SH-SY5Y (cell line): ENCODE data around the gene PHACTR3.

Experiments
- GATA2 ChIP-seq: IDR thresholded peaks from 2 replicates; pipeline ENCODE4 v1.6.1; 2011; ENCODE audit warnings: mild to moderate bottlenecking, low read depth, low read length
- GATA3 ChIP-seq: IDR thresholded peaks from 2 replicates; pipeline ENCODE4 v1.6.1; 2011; ENCODE audit warnings: low read depth, mild to moderate bottlenecking, low read length, moderate library complexity

DNA sequence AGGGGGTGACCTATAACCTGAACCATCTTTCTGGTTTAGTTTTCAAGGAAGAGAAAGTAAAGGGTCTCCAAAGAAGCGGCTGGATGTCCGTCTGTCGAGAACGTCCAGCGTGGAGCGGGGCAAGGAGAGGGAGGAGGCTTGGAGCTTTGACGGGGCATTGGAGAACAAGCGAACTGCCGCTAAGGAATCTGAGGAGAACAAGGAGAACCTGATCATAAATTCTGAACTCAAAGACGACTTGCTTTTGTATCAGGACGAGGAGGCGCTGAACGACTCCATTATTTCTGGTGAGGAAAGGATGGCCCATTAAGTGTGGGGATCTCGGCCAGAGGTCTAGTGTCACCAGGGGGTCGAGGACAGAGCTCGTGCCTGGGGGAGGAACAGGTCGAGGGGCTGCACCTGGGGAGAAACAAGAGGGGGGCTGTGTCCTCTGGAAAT lies 169.9 kb downstream of the PHACTR3 start:
- no peak for TF ChIP-seq GATA2
- TF ChIP-seq GATA3, result no peak
